Measurements from ENCODE around the gene SAP30L. TPM values are rescaled to one million over a fixed set of nuclear protein-coding genes. Genes with fewer than 3 reads are reported as not detected.

Gene SAP30L
- total RNA-seq, 4 donors from 2014 or later, result 20.3 to 53.9 (median 31.2) TPM

DNA sequence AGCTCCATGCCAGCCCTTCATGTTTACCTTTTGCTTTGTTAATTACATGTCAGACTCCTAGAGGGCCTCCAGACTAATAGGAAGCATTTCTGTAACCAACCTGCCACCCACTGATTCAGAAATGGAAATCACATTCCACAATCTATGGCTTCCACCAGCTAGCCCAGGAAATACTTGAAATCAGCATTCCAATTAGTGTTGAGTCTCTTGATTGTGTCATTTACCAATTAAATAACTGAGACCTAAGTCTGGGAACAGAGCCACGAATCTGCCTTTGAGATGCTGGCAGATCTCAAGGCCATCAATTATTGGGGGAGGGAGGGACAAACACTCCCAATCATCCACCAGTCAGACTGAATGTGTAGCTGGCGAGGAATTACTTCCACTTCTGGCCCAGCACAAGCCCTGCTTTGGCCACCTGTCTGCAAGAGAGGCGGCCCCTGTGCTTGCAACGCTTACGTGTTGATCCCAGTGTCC lies 27.4 kb upstream of the SAP30L start:
- TF ChIP-seq CTCF (IDR thresholded peaks at IDR 0.05), result no peak
- ATAC-seq (ENCODE audit: low FRiP score), result no peak
- no peak for DNase-seq (ENCODE audit: low spot score)

DNA sequence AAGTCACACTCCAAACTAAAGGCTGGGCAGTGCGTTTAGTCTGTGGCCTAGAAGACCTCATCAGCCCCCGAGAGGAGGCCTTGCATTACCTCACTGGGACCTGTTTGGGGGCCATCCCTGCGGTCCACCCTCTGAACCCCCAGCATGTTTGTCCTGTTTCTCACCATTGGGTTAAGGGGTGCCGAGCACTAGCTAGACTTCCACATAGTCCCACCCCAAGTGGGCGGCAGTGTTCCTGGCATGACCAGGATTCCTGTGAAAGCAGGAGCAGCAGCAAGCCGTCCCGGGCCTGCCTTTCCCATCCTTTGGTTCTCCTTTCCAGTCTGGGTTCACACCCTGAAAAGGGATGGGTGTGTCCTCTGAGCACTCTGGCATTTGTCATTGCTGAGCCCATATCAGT lies 26.6 kb upstream of the SAP30L start:
- no peak for DNase-seq (ENCODE audit: low spot score)
- no peak for ATAC-seq (ENCODE audit: low FRiP score)
- no peak for TF ChIP-seq CTCF (IDR thresholded peaks at IDR 0.05)

- TF ChIP-seq CTCF (IDR thresholded peaks at IDR 0.05), result no peak
- no peak for ATAC-seq (ENCODE audit: low FRiP score)
- no peak for DNase-seq (ENCODE audit: low spot score)
These were observed 23.9 kb upstream of the SAP30L start for GRCh38 chr5:154421868-154422267.

GRCh38 chr5:154422298-154422697 lies 23.5 kb upstream of the SAP30L start:
- ATAC-seq (ENCODE audit: low FRiP score), result no peak
- no peak for DNase-seq (ENCODE audit: low spot score)
- TF ChIP-seq CTCF (IDR thresholded peaks at IDR 0.05), result no peak

- DNase-seq (ENCODE audit: low spot score) (no peak), ATAC-seq (ENCODE audit: low FRiP score) (no peak)
- no peak for TF ChIP-seq CTCF (IDR thresholded peaks at IDR 0.05)
These were observed 17.6 kb upstream of the SAP30L start for GRCh38 chr5:154428208-154428607.

- TF ChIP-seq CTCF (IDR thresholded peaks at IDR 0.05), result no peak
- DNase-seq (ENCODE audit: low spot score), result no peak
These were observed 16.5 kb upstream of the SAP30L start for GRCh38 chr5:154429341-154429740.

GRCh38 chr5:154430466-154430865 lies 15.3 kb upstream of the SAP30L start:
- TF ChIP-seq CTCF (IDR thresholded peaks at IDR 0.05), result no peak
- ATAC-seq (ENCODE audit: low FRiP score) (no peak), DNase-seq (ENCODE audit: low spot score) (no peak)

More at GRCh38 chr5:154429341-154429740, 16.5 kb upstream of the SAP30L start:
- ATAC-seq (ENCODE audit: low FRiP score), result no peak
